ENCODE data around the gene RAB35. TPM values are rescaled to one million over a fixed set of nuclear protein-coding genes. Genes with fewer than 3 reads are reported as not detected.

Gene RAB35
- polyA plus RNA-seq, 4 donors: 21.5 to 31.9 (median 24.4) TPM

- H3K27me3 ChIP-seq (ENCODE audit: control insufficient read depth in 3 of 3, insufficient read depth in 3 of 3, low read length in 3 of 3): no peaks in the 10 kb centered on the region
- no peaks in the 10 kb centered on the region for H3K9me3 ChIP-seq (ENCODE audit: control insufficient read depth in 2 of 2, insufficient read depth in 1 of 2, low read depth in 1 of 2, low read length in 1 of 2)
- peaks cover 0 to 3% (median 2%) of the 10 kb centered on the region in 3 donors for H3K4me1 ChIP-seq (ENCODE audit: control insufficient read depth in 3 of 3, insufficient read depth in 2 of 3, low read depth in 1 of 3, low read length in 2 of 3)
- no peak for DNase-seq
- no peak overlapping the region for H3K4me3 ChIP-seq (ENCODE audit: low read depth in 1 of 3, low read length in 3 of 3)
- 90 to 100% (median 93%) methylated on average over 2 of the region's 2 CpGs for WGBS, 3 donors
- FAIRE-seq: no peak
- H3K27ac ChIP-seq (ENCODE audit: low read depth in 1 of 3, low read length in 2 of 3): no peak overlapping the region
- peaks cover 0 to 2% (median 0%) of the 10 kb centered on the region in 3 donors for H3K36me3 ChIP-seq (ENCODE audit: control insufficient read depth in 3 of 3, insufficient read depth in 2 of 3, low read depth in 1 of 3, low read length in 3 of 3)
These were observed 34.9 kb downstream of the RAB35 start for GRCh38 chr12:120081641-120082040.

DNA sequence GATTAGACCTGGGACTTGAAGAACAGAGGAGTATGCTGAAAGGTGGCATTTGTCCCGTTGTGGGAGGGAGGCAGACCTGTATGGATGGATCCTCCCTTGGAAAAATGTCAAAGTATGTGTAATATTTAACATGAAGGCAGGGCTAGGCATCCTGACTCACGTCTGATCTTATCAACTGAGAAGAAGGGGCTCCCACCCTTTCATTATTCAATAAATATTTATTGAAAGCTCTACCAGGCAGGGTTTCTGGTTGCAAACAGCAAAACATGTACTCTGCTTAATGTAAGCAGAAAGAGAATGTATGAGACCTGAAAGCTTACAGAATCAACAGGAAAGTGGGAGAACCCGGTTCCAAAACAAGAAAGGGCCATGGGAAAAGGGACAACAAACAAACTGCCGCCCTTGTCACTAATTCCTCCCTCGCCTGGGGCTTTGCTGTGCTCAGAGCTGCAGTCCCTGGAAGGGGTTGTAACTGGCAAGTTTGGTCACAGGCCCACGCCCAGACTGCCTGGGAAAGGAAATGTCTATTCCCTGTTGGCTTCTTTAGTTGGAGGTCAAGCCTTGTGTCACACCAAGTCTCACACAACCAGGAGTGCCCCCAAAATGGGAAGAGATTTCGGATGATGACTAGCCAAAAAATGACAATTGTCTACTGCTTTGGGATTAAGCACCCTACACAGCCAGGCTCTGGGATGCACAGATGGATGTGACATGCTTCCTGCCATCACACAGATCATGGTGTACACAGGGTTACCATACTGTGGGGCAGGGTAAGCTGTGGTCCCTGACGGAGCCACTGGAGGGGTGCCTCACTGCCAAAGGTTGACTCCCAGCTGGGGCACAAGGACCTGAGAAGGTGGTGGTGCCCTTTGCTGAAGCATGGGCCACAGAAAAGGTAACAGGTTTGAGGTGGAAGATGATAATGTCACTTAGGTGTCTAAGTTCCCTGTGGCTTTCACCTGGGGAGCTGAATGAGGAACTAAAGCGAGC is 36.8 kb downstream of the RAB35 start:
- WGBS, 3 donors: 40 to 60% (median 49%) methylated on average over 9 of the region's 9 CpGs
- FAIRE-seq (no peak), DNase-seq (peak in 1 of 2 donors; percentile 72)
- Histone ChIP-seq H3K27ac (ENCODE audit: low read depth in 1 of 3, low read length in 2 of 3) (peak overlapping the region in 1 of 3 donors; percentile 6), H3K9me3 (ENCODE audit: control insufficient read depth in 2 of 2, insufficient read depth in 1 of 2, low read depth in 1 of 2, low read length in 1 of 2) (no peaks in the 10 kb centered on the region), H3K27me3 (ENCODE audit: control insufficient read depth in 3 of 3, insufficient read depth in 3 of 3, low read length in 3 of 3) (no peaks in the 10 kb centered on the region), H3K4me3 (ENCODE audit: low read depth in 1 of 3, low read length in 3 of 3) (no peak overlapping the region), H3K36me3 (ENCODE audit: control insufficient read depth in 3 of 3, insufficient read depth in 2 of 3, low read depth in 1 of 3, low read length in 3 of 3) (peaks cover 0 to 2% (median 0%) of the 10 kb centered on the region in 3 donors), H3K4me1 (ENCODE audit: control insufficient read depth in 3 of 3, insufficient read depth in 2 of 3, low read depth in 1 of 3, low read length in 2 of 3) (peaks cover 0 to 3% (median 0%) of the 10 kb centered on the region in 3 donors)

DNA sequence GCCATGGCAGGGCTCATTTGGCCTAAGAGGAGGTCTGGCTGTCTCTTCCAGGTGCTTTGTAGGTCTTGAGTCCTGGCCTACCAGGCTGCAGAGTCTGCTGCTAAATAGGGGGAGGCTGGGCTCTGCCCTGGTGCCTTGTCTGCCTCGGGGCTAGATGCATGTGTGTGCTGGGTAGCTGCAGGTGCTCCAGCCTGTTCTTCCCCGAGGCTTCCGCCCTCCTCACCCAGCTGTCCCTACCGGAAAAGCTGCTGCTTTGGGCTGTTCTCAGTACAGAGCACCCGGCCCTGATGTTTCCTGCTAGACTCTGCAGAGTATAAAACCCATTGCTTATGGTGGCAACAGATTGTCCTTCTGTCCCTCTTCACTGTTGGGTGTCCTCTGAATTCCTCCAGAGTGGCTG is 37.7 kb downstream of the RAB35 start:
- H3K36me3 ChIP-seq (ENCODE audit: control insufficient read depth in 3 of 3, insufficient read depth in 2 of 3, low read depth in 1 of 3, low read length in 3 of 3): peaks cover 0 to 2% (median 0%) of the 10 kb centered on the region in 3 donors
- 29 to 57% (median 39%) methylated on average over 5 of the region's 5 CpGs for WGBS, 3 donors
- H3K27me3 ChIP-seq (ENCODE audit: control insufficient read depth in 3 of 3, insufficient read depth in 3 of 3, low read length in 3 of 3): no peaks in the 10 kb centered on the region
- peaks cover 0 to 3% (median 0%) of the 10 kb centered on the region in 3 donors for H3K4me1 ChIP-seq (ENCODE audit: control insufficient read depth in 3 of 3, insufficient read depth in 2 of 3, low read depth in 1 of 3, low read length in 2 of 3)
- H3K27ac ChIP-seq (ENCODE audit: low read depth in 1 of 3, low read length in 2 of 3): no peak overlapping the region
- DNase-seq: peak in 1 of 2 donors; percentile 21
- no peak overlapping the region for H3K4me3 ChIP-seq (ENCODE audit: low read depth in 1 of 3, low read length in 3 of 3)
- no peaks in the 10 kb centered on the region for H3K9me3 ChIP-seq (ENCODE audit: control insufficient read depth in 2 of 2, insufficient read depth in 1 of 2, low read depth in 1 of 2, low read length in 1 of 2)
- no peak for FAIRE-seq

DNA sequence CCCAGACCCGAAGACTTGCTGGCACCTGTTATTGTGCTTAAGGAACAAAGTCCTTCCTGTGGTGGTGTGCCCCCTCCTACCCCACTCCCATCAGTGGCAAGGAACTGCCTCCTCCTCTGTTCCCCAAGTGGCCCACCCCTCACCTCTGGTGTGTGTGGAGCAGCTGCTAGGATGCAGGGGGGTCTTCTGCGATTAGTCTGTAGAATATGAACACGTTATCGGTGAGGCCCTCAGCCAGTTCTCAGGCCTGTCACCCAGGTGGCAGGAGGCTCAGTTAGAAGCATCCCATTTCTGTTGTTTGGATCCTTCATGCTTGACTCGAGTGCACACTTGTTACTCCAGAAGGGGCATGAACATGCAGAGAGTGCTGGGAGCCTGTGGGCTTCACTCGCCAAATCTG is 39.3 kb downstream of the RAB35 start:
- WGBS, 3 donors: 90 to 94% (median 91%) methylated on average over 6 of the region's 6 CpGs
- H3K27ac ChIP-seq (ENCODE audit: low read depth in 1 of 3, low read length in 2 of 3): no peak overlapping the region
- no peak overlapping the region for H3K4me3 ChIP-seq (ENCODE audit: low read depth in 1 of 3, low read length in 3 of 3)
- H3K36me3 ChIP-seq (ENCODE audit: control insufficient read depth in 3 of 3, insufficient read depth in 2 of 3, low read depth in 1 of 3, low read length in 3 of 3): peaks cover 0 to 3% (median 0%) of the 10 kb centered on the region in 3 donors
- DNase-seq: no peak
- H3K4me1 ChIP-seq (ENCODE audit: control insufficient read depth in 3 of 3, insufficient read depth in 2 of 3, low read depth in 1 of 3, low read length in 2 of 3): peaks cover 0 to 3% (median 0%) of the 10 kb centered on the region in 3 donors
- FAIRE-seq: no peak
- H3K27me3 ChIP-seq (ENCODE audit: control insufficient read depth in 3 of 3, insufficient read depth in 3 of 3, low read length in 3 of 3): no peaks in the 10 kb centered on the region
- no peaks in the 10 kb centered on the region for H3K9me3 ChIP-seq (ENCODE audit: control insufficient read depth in 2 of 2, insufficient read depth in 1 of 2, low read depth in 1 of 2, low read length in 1 of 2)

- no peak overlapping the region for H3K27ac ChIP-seq (ENCODE audit: low read depth in 1 of 3, low read length in 2 of 3)
- peaks cover 0 to 3% (median 0%) of the 10 kb centered on the region in 3 donors for H3K4me1 ChIP-seq (ENCODE audit: control insufficient read depth in 3 of 3, insufficient read depth in 2 of 3, low read depth in 1 of 3, low read length in 2 of 3)
- peaks cover 0 to 3% (median 0%) of the 10 kb centered on the region in 3 donors for H3K36me3 ChIP-seq (ENCODE audit: control insufficient read depth in 3 of 3, insufficient read depth in 2 of 3, low read depth in 1 of 3, low read length in 3 of 3)
- 96 to 100% (median 98%) methylated on average over 6 of the region's 6 CpGs for WGBS, 3 donors
- DNase-seq (no peak), FAIRE-seq (no peak)
- H3K4me3 ChIP-seq (ENCODE audit: low read depth in 1 of 3, low read length in 3 of 3): no peak overlapping the region
- no peaks in the 10 kb centered on the region for H3K27me3 ChIP-seq (ENCODE audit: control insufficient read depth in 3 of 3, insufficient read depth in 3 of 3, low read length in 3 of 3)
- H3K9me3 ChIP-seq (ENCODE audit: control insufficient read depth in 2 of 2, insufficient read depth in 1 of 2, low read depth in 1 of 2, low read length in 1 of 2): no peaks in the 10 kb centered on the region
These were observed 39.9 kb downstream of the RAB35 start for GRCh38 chr12:120076651-120077050.

DNA sequence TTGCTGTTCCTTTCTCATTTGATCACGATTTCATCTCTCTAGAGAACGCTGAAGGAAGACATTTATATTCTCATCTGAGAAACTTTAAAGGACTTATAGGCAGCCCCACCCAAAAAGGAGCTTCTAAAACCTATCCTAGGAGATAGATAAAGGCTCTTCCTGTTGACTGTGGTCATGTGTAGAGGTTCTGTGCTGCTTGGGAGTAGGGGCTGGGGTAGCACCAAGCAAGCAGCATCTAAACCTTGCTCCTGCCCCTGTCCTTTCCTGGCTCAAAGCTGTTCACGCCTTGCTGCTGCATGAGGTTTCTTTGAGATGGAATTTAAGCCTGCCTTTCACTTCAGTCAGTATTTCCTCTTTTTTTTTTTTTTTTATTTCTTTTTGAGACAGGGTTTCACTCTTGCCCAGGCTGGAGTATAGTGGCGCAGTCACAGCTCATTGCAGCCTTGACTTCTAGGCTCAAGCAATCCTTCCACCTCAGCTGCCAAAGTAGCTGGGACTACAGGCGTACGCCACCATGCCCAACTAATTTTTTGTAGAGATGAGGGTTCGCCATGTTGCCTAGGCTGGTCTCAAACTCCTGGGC is 41.4 kb downstream of the RAB35 start:
- H3K27me3 ChIP-seq (ENCODE audit: control insufficient read depth in 3 of 3, insufficient read depth in 3 of 3, low read length in 3 of 3): no peaks in the 10 kb centered on the region
- H3K4me3 ChIP-seq (ENCODE audit: low read depth in 1 of 3, low read length in 3 of 3): no peak overlapping the region
- FAIRE-seq (no peak), DNase-seq (no peak)
- H3K36me3 ChIP-seq (ENCODE audit: control insufficient read depth in 3 of 3, insufficient read depth in 2 of 3, low read depth in 1 of 3, low read length in 3 of 3): peaks cover 0 to 3% (median 0%) of the 10 kb centered on the region in 3 donors
- 87 to 94% (median 91%) methylated on average over 7 of the region's 7 CpGs for WGBS, 3 donors
- peaks cover 0 to 3% (median 0%) of the 10 kb centered on the region in 3 donors for H3K4me1 ChIP-seq (ENCODE audit: control insufficient read depth in 3 of 3, insufficient read depth in 2 of 3, low read depth in 1 of 3, low read length in 2 of 3)
- no peaks in the 10 kb centered on the region for H3K9me3 ChIP-seq (ENCODE audit: control insufficient read depth in 2 of 2, insufficient read depth in 1 of 2, low read depth in 1 of 2, low read length in 1 of 2)
- H3K27ac ChIP-seq (ENCODE audit: low read depth in 1 of 3, low read length in 2 of 3): no peak overlapping the region

GRCh38 chr12:120072472-120073249 is 43.9 kb downstream of the RAB35 start:
- 91 to 93% (median 91%) methylated on average over 18 of the region's 18 CpGs for WGBS, 3 donors

DNA sequence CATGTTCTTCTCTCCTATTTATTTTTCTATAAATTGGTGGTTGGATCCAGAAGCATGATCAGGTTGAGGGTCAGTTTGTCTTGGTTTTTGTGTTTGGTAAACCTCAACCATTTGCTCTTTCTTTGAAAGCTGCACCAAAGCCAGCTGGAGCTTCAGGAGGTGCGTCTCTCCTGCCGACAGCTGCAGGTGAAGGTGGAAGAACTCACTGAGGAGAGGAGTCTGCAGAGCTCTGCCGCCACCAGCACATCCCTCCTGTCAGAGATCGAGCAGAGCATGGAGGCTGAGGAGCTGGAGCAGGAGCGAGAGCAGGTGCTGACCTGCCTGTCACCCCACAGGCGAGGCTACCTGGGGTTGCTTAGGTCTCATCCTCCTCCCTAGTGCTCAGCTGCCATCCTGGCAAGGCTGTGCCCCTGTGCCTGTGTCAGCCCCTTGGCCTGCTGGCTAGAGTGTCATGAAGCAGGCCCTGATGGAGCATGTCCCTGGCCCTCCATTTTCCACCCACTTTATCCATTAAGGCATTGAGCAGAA is 45.0 kb downstream of the RAB35 start:
- DNase-seq: no peak
- Histone ChIP-seq H3K36me3 (ENCODE audit: control insufficient read depth in 3 of 3, insufficient read depth in 2 of 3, low read depth in 1 of 3, low read length in 3 of 3) (peaks cover 0 to 3% (median 0%) of the 10 kb centered on the region in 3 donors), H3K27ac (ENCODE audit: low read depth in 1 of 3, low read length in 2 of 3) (no peak overlapping the region), H3K9me3 (ENCODE audit: control insufficient read depth in 2 of 2, insufficient read depth in 1 of 2, low read depth in 1 of 2, low read length in 1 of 2) (no peaks in the 10 kb centered on the region), H3K4me3 (ENCODE audit: low read depth in 1 of 3, low read length in 3 of 3) (no peak overlapping the region), H3K4me1 (ENCODE audit: control insufficient read depth in 3 of 3, insufficient read depth in 2 of 3, low read depth in 1 of 3, low read length in 2 of 3) (no peaks in the 10 kb centered on the region), H3K27me3 (ENCODE audit: control insufficient read depth in 3 of 3, insufficient read depth in 3 of 3, low read length in 3 of 3) (no peaks in the 10 kb centered on the region)
- WGBS, 3 donors: 93 to 98% (median 94%) methylated on average over 6 of the region's 6 CpGs
- no peak for FAIRE-seq

More at GRCh38 chr12:120072472-120073249, 43.9 kb downstream of the RAB35 start:
- FAIRE-seq (no peak), DNase-seq (no peak)
- H3K9me3 ChIP-seq (ENCODE audit: control insufficient read depth in 2 of 2, insufficient read depth in 1 of 2, low read depth in 1 of 2, low read length in 1 of 2): no peaks in the 10 kb centered on the region
- peaks cover 0 to 3% (median 0%) of the 10 kb centered on the region in 3 donors for H3K36me3 ChIP-seq (ENCODE audit: control insufficient read depth in 3 of 3, insufficient read depth in 2 of 3, low read depth in 1 of 3, low read length in 3 of 3)
- H3K27me3 ChIP-seq (ENCODE audit: control insufficient read depth in 3 of 3, insufficient read depth in 3 of 3, low read length in 3 of 3): no peaks in the 10 kb centered on the region
- H3K4me3 ChIP-seq (ENCODE audit: low read depth in 1 of 3, low read length in 3 of 3): no peak overlapping the region
- H3K4me1 ChIP-seq (ENCODE audit: control insufficient read depth in 3 of 3, insufficient read depth in 2 of 3, low read depth in 1 of 3, low read length in 2 of 3): no peaks in the 10 kb centered on the region
- H3K27ac ChIP-seq (ENCODE audit: low read depth in 1 of 3, low read length in 2 of 3): no peak overlapping the region

Data from small intestine (tissue), 7 donors.